ENCODE data around the gene TUSC1.
"Not testable (repeated sequence)": the region's sequence is repeated elsewhere in the genome, so short reads cannot be mapped to it uniquely, and the experiment has no call there.

Gene TUSC1

GRCh38 chr9:25678147-25678666 is at the start of gene TUSC1:
Gene TUSC1 (minus strand): TSS chr9:25678444. CDS start chr9:25678312, 132 bp downstream.
- no peak for DNase-seq (ENCODE audit: low read depth)

- DNase-seq (ENCODE audit: low read depth) = no peak
Measured at GRCh38 chr9:25726871-25727410, 48.7 kb upstream of the TUSC1 start.

GRCh38 chr9:25724424-25724823 is 46.2 kb upstream of the TUSC1 start:
- no peak for DNase-seq (ENCODE audit: low read depth)

GRCh38 chr9:25716220-25716872 is 38.1 kb upstream of the TUSC1 start:
- no peak for DNase-seq (ENCODE audit: low read depth)

- DNase-seq (ENCODE audit: low read depth) = no peak
Measured at GRCh38 chr9:25709941-25710340, 31.7 kb upstream of the TUSC1 start.

GRCh38 chr9:25704800-25705199 is 26.6 kb upstream of the TUSC1 start:
- DNase-seq (ENCODE audit: low read depth) = no peak

- DNase-seq (ENCODE audit: low read depth) = no peak
Measured at GRCh38 chr9:25703701-25704357, 25.6 kb upstream of the TUSC1 start.

- DNase-seq (ENCODE audit: low read depth) = no peak
Measured at GRCh38 chr9:25702536-25702935, 24.3 kb upstream of the TUSC1 start.

GRCh38 chr9:25700899-25701298 is 22.7 kb upstream of the TUSC1 start:
- DNase-seq (ENCODE audit: low read depth) = not testable (repeated sequence)

- no peak for DNase-seq (ENCODE audit: low read depth)
Measured at GRCh38 chr9:25700430-25700829, 22.2 kb upstream of the TUSC1 start.

GRCh38 chr9:25691786-25692185 is 13.5 kb upstream of the TUSC1 start:
- no peak for DNase-seq (ENCODE audit: low read depth)

- no peak for DNase-seq (ENCODE audit: low read depth)
Measured at GRCh38 chr9:25684321-25684720, 6.1 kb upstream of the TUSC1 start.

- no peak for DNase-seq (ENCODE audit: low read depth)
Measured at GRCh38 chr9:25681266-25681665, 3.0 kb upstream of the TUSC1 start.

GRCh38 chr9:25678846-25679360 is 659 bp upstream of the TUSC1 start:
- DNase-seq (ENCODE audit: low read depth) = no peak

- no peak for DNase-seq (ENCODE audit: low read depth)
Measured at GRCh38 chr9:25677301-25678146, 720 bp downstream of the TUSC1 start.

GRCh38 chr9:25675858-25676257 is 2.4 kb downstream of the TUSC1 start:
- not testable (repeated sequence) for DNase-seq (ENCODE audit: low read depth)

GRCh38 chr9:25658571-25658970 is 19.7 kb downstream of the TUSC1 start:
- DNase-seq (ENCODE audit: low read depth) = no peak

- no peak for DNase-seq (ENCODE audit: low read depth)
Measured at GRCh38 chr9:25654417-25654816, 23.8 kb downstream of the TUSC1 start.

- DNase-seq (ENCODE audit: low read depth) = no peak
Measured at GRCh38 chr9:25648116-25648515, 30.1 kb downstream of the TUSC1 start.

GRCh38 chr9:25636026-25636425 is 42.2 kb downstream of the TUSC1 start:
- DNase-seq (ENCODE audit: low read depth) = no peak

- no peak for DNase-seq (ENCODE audit: low read depth)
Measured at GRCh38 chr9:25629231-25629630, 49.0 kb downstream of the TUSC1 start.

All from activated T-helper 9 cell treated with anti-CD3 and anti-CD28 coated beads, Interleukin-2, amount 50 U/mL, for 16 hours (primary cell).